ENCODE measurements around the gene DENND1B. TPM values are rescaled to one million over a fixed set of nuclear protein-coding genes. Genes with fewer than 3 reads are reported as not detected.
"Not testable (repeated sequence)": the region's sequence is repeated elsewhere in the genome, so short reads cannot be mapped to it uniquely, and the experiment has no call there.

The DENND1B gene
- total and polyA plus RNA-seq, 2 experiments from 2014 or later: 3.7 to 18.6 TPM

DNA sequence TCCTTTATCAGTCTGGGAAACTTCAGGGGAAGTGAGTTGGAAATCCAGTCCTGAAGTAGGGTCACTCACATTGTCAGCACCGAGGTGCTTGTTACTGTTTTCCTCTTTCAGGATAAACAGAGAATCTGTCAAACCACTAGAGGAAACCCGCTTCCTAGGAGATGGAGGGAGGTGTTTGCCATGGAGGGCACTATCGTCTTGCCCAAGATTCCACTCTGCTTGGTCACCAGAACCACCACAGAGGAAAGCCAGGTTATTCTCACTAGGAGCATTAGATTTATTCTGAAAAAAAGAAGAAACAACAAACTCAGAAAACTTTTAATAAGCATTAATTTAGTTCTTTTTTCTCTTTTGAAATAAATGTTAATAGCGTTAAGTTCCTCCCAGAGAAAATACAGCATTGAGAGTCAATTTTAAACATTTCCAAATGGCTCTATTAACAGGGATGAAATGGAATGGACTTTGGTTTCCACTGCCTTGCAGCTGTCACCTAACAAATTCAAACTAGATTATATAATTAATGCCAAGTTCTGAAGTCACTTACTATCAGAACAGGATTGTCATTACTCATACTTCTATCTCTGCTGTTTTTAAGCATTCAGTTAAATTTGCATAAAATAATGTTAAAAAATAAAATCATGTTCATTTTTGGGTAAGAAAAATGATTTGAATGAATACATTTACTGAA lies 264.4 kb downstream of the DENND1B start:
- no peak for DNase-seq (ENCODE audit: low spot score)
- Histone ChIP-seq H4K20me1 (ENCODE audit: insufficient read depth, poor library complexity, severe bottlenecking) (no peaks in the 10 kb centered on the region), H3K9me3 (ENCODE audit: low read depth) (no peaks in the 10 kb centered on the region), H3K36me3 (replicated peaks; ENCODE audit: insufficient read depth, low read depth) (no peaks in the 10 kb centered on the region), H3K27ac (no peak overlapping the region), H3K4me2 (no peak overlapping the region), H3K4me3 (no peak overlapping the region), H3K9me2 (replicated peaks; ENCODE audit: insufficient read depth) (no peaks in the 10 kb centered on the region), H3K79me2 (no peaks in the 10 kb centered on the region), H3K4me1 (ENCODE audit: insufficient read depth) (no peaks in the 10 kb centered on the region), H2AFZ (no peak overlapping the region), H3K27me3 (no peaks in the 10 kb centered on the region)
- TF ChIP-seq, protein P1, sequence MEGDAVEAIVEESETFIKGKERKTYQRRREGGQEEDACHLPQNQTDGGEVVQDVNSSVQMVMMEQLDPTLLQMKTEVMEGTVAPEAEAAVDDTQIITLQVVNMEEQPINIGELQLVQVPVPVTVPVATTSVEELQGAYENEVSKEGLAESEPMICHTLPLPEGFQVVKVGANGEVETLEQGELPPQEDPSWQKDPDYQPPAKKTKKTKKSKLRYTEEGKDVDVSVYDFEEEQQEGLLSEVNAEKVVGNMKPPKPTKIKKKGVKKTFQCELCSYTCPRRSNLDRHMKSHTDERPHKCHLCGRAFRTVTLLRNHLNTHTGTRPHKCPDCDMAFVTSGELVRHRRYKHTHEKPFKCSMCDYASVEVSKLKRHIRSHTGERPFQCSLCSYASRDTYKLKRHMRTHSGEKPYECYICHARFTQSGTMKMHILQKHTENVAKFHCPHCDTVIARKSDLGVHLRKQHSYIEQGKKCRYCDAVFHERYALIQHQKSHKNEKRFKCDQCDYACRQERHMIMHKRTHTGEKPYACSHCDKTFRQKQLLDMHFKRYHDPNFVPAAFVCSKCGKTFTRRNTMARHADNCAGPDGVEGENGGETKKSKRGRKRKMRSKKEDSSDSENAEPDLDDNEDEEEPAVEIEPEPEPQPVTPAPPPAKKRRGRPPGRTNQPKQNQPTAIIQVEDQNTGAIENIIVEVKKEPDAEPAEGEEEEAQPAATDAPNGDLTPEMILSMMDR (IDR thresholded peaks at IDR 0.05; ENCODE audit: poor library complexity): no peak
- TF ChIP-seq EZH2phosphoT487 (IDR thresholded peaks at IDR 0.05; ENCODE audit: low read depth, severe bottlenecking, unreplicated experiment) (no peak), EZH2 (IDR thresholded peaks at IDR 0.05; ENCODE audit: borderline replicate concordance) (no peak)
- 92% methylated on average over 4 of the region's 4 CpGs for WGBS (ENCODE audit: low lambda C conversion rate, missing lambda C conversion rate)

DNA sequence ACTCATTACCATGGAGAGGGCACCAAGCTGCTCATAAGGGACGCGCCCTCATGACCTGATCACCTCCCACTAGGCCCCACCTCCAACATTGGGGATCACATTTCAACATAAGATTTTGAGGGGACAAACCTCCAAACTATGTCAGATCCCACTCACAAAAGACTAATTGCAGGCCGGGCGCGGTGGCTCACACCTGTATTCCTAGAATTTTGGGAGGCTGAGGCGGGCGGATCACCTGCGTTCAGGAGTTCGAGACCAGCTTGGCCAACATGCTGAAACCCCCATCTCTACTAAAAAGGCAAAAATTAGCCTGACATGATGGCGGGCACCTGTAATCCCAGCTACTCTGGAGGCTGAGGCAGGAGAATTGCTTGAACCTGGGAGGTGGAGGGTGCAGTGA lies 278.6 kb downstream of the DENND1B start:
- no peak for DNase-seq (ENCODE audit: low spot score)
- no peak overlapping the region for H3K27ac ChIP-seq
- no peaks in the 10 kb centered on the region for H4K20me1 ChIP-seq (ENCODE audit: insufficient read depth, poor library complexity, severe bottlenecking)
- TF ChIP-seq, protein P1 (IDR thresholded peaks at IDR 0.05; ENCODE audit: poor library complexity): no peak
- TF ChIP-seq EZH2 (IDR thresholded peaks at IDR 0.05; ENCODE audit: borderline replicate concordance) (no peak), EZH2phosphoT487 (IDR thresholded peaks at IDR 0.05; ENCODE audit: low read depth, severe bottlenecking, unreplicated experiment) (no peak)
- no peak overlapping the region for H3K4me2 ChIP-seq
- H3K4me3 ChIP-seq: no peak overlapping the region
- no peaks in the 10 kb centered on the region for H3K9me3 ChIP-seq (ENCODE audit: low read depth)
- H3K79me2 ChIP-seq: no peaks in the 10 kb centered on the region
- WGBS (ENCODE audit: low lambda C conversion rate, missing lambda C conversion rate): 83% methylated on average over 10 of the region's 10 CpGs
- H3K27me3 ChIP-seq: no peaks in the 10 kb centered on the region
- no peaks in the 10 kb centered on the region for H3K4me1 ChIP-seq (ENCODE audit: insufficient read depth)
- H3K36me3 ChIP-seq (replicated peaks; ENCODE audit: insufficient read depth, low read depth): no peaks in the 10 kb centered on the region
- H3K9me2 ChIP-seq (replicated peaks; ENCODE audit: insufficient read depth): no peaks in the 10 kb centered on the region
- H2AFZ ChIP-seq: no peak overlapping the region

DNA sequence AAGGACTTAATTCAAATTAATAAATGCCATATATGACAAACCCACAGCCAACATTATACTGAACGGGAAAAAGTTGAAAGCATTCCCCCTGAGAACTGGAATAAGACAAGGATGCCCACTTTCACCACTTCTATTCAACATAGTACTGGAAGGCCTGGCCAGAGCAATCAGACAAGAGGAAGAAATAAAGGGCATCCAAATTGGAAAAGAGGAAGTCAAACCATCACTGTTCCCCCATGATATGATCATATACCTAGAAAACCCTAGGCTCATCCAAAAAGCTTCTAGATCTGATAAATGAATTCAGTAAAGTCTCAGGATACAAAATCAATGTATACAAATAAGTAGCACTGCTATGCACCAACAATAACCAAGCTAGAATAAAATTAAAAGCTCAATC lies 283.8 kb downstream of the DENND1B start:
- not testable (repeated sequence) for H3K79me2 ChIP-seq; H4K20me1 ChIP-seq (ENCODE audit: insufficient read depth, poor library complexity, severe bottlenecking); H3K27ac ChIP-seq; H3K4me3 ChIP-seq; H3K36me3 ChIP-seq (replicated peaks; ENCODE audit: insufficient read depth, low read depth); H3K4me2 ChIP-seq; H3K9me2 ChIP-seq (replicated peaks; ENCODE audit: insufficient read depth); H3K27me3 ChIP-seq; H3K9me3 ChIP-seq (ENCODE audit: low read depth); H2AFZ ChIP-seq; H3K4me1 ChIP-seq (ENCODE audit: insufficient read depth); DNase-seq (ENCODE audit: low spot score)
- 89% methylated on average over 1 of the region's 1 CpG for WGBS (ENCODE audit: low lambda C conversion rate, missing lambda C conversion rate)

DNA sequence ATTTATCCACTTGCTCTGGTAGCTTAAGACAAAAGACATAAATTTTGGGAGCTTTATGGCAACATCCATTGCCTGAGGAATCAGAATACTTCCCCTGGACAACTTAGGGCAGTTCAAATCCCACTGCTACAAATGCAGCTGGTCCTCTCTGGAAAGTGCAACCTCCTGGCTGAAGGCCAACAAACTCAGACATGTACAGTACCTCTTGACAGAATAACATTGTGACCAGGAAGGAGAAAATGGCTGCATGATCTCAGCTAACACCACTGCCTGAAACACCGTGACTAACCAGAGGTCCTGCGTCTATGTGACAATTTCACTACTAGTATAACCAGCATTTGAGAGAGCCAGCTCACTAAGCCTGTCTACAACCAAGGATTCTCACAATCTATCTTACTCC lies 288.3 kb downstream of the DENND1B start:
- H3K27me3 ChIP-seq: no peaks in the 10 kb centered on the region
- no peak for TF ChIP-seq EZH2phosphoT487 (IDR thresholded peaks at IDR 0.05; ENCODE audit: low read depth, severe bottlenecking, unreplicated experiment)
- TF ChIP-seq EZH2 (IDR thresholded peaks at IDR 0.05; ENCODE audit: borderline replicate concordance): no peak
- TF ChIP-seq, protein P1 (IDR thresholded peaks at IDR 0.05; ENCODE audit: poor library complexity): no peak
- WGBS (ENCODE audit: low lambda C conversion rate, missing lambda C conversion rate): 70% methylated on average over 2 of the region's 2 CpGs
- no peaks in the 10 kb centered on the region for H3K9me2 ChIP-seq (replicated peaks; ENCODE audit: insufficient read depth)
- no peaks in the 10 kb centered on the region for H4K20me1 ChIP-seq (ENCODE audit: insufficient read depth, poor library complexity, severe bottlenecking)
- H3K9me3 ChIP-seq (ENCODE audit: low read depth): no peaks in the 10 kb centered on the region
- peak; percentile 20 for DNase-seq (ENCODE audit: low spot score)
- no peak overlapping the region for H3K27ac ChIP-seq
- no peaks in the 10 kb centered on the region for H3K36me3 ChIP-seq (replicated peaks; ENCODE audit: insufficient read depth, low read depth)
- H3K4me1 ChIP-seq (ENCODE audit: insufficient read depth): no peaks in the 10 kb centered on the region
- no peak overlapping the region for H3K4me3 ChIP-seq
- H3K79me2 ChIP-seq: no peaks in the 10 kb centered on the region
- H3K4me2 ChIP-seq: no peak overlapping the region
- no peak overlapping the region for H2AFZ ChIP-seq
